Measurements from ENCODE around the gene RERE.

RERE gene

DNA sequence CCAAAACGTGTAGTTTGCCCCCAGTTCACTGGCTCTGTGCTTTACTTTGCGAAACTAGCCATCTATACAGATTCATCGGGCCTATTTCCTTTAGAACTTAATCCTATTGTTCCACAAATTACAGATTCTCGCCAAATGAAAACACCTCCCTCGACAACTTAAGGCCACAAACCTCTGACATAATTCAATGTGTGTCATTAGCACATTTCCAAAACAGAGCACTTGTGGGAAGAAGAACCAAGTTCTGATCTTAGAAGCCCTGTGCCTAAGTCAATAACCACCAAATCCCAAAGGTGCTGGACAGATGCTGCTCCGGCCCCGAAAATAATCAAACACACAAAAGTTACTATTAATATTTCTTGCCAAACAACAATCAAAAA, 405.6 kb downstream of the RERE start:
- Mint-ChIP-seq H3K27ac (ENCODE audit: low read depth) (no peak overlapping the region), H3K27me3 (no peaks in the 10 kb centered on the region), H3K4me1 (peaks cover 54% of the 10 kb centered on the region), H3K4me3 (no peak overlapping the region), H3K36me3 (ENCODE audit: insufficient read depth) (peaks cover 30% of the 10 kb centered on the region), H3K9me3 (no peaks in the 10 kb centered on the region)
- DNase-seq (ENCODE audit: low spot score in 2 of 2) (no peak), ATAC-seq (replicated peaks; ENCODE audit: extremely low read depth, poor library complexity, severe bottlenecking) (no peak)

DNA sequence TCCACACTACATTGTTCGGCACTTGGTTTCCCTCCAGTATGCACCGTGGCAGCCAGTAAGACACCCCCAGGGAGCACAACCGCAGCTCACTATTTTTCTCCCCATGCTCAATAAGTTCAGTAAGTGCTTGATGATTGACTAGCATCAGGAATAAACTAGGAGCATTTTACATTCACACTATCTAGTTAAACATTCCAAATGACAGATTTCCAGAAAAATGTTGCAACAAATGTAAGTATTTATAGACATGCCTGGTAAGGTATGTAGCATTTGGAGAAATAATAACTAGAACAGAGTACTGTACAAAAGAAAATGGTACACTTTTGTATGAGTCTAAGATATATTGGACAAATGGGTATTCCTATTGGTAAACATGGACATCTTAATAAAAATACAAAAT, 406.6 kb downstream of the RERE start:
- H3K27ac Mint-ChIP-seq (ENCODE audit: low read depth) = no peak overlapping the region
- H3K4me1 Mint-ChIP-seq = peaks cover 49% of the 10 kb centered on the region

DNA sequence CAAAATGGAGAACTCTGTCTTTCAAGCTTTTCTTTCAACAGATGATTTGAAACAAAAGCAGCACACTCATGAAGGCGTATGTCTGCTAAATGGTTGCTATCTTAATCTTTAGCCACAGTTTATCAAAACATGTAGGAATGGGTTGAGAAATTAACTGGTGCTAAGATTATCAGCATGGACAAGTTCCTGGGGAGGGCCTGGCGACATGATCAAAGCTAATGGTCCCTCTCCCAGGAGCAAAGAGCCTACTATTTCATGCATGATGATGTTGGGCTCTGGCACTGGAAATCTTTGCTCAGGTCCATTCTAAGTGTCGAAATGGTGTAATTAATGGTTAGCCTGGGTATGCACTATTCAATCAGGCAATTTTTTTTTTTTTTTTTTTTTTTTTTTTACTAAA, 407.8 kb downstream of the RERE start:
- no peak overlapping the region for H3K4me3 Mint-ChIP-seq
- no peaks in the 10 kb centered on the region for H3K27me3 Mint-ChIP-seq
- peak overlapping the region; percentile 9 for H3K27ac Mint-ChIP-seq (ENCODE audit: low read depth)
- ATAC-seq (replicated peaks; ENCODE audit: extremely low read depth, poor library complexity, severe bottlenecking) (no peak), DNase-seq (ENCODE audit: low spot score in 2 of 2) (no peak)
- H3K4me1 Mint-ChIP-seq = peaks cover 46% of the 10 kb centered on the region
- H3K9me3 Mint-ChIP-seq = no peaks in the 10 kb centered on the region
- peaks cover 16% of the 10 kb centered on the region for H3K36me3 Mint-ChIP-seq (ENCODE audit: insufficient read depth)

More for the DNA sequence above, 406.6 kb downstream of the RERE start:
- Mint-ChIP-seq H3K9me3 (no peaks in the 10 kb centered on the region), H3K36me3 (ENCODE audit: insufficient read depth) (peaks cover 21% of the 10 kb centered on the region), H3K4me3 (no peak overlapping the region), H3K27me3 (no peaks in the 10 kb centered on the region)
- ATAC-seq (replicated peaks; ENCODE audit: extremely low read depth, poor library complexity, severe bottlenecking) (no peak), DNase-seq (ENCODE audit: low spot score in 2 of 2) (no peak)

DNA sequence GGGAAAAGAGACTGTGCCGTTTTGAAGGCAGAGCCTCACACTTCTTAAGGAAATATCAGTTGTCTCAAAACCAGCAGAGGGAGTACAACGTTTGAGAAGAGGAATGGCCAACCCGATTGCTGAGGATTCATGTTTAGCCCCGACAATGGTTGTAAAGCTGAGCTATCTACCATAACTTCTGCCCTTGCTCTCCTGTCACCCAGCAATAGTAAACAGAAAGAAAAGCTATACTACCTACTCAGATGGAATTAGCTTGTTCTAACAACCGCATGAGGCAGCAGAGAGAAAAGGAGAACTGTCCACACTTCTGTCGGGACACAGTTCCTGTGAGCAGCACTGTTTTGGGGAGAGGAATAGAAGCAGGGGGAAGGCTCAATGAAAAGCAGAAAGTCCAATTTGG, 408.3 kb downstream of the RERE start:
- DNase-seq (ENCODE audit: low spot score in 2 of 2) = no peak
- Mint-ChIP-seq H3K4me3 (no peak overlapping the region), H3K27ac (ENCODE audit: low read depth) (peak overlapping the region; percentile 9), H3K36me3 (ENCODE audit: insufficient read depth) (peaks cover 18% of the 10 kb centered on the region), H3K4me1 (peaks cover 49% of the 10 kb centered on the region), H3K27me3 (no peaks in the 10 kb centered on the region), H3K9me3 (no peaks in the 10 kb centered on the region)
- peak; percentile 54 for ATAC-seq (replicated peaks; ENCODE audit: extremely low read depth, poor library complexity, severe bottlenecking)

DNA sequence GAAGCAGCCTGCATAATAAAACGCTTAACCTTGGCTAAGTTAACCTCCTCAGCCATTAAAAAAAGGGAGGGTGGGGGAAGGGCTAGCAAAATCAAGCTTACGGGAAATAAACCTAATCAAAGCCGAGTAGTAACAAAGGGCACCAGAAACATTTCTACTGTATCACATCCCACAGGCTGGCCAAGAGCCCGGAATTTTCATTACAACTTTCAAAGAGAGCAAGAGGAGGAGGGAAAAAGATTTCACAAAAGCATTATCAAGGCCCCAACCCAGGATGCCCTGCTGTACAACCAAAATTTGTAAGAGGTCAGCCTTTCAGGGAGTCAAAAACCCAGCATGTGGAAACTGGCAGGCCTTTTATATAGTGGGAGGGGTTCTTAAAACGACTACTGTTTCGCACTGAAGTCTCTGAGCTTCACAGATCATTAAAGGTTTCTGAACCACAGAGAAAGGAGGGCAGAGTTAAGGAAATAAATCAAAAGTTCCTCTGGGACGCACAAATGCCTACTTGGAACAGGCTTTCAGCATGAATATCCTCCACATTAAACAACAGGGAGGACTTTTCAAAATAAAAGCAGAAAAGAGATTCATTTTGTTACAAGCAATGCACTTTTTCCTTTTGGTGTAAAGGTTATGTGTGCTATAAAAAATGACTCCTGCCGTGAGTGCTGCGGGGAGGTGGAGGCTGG, 409.1 kb downstream of the RERE start:
- H3K9me3 Mint-ChIP-seq = no peaks in the 10 kb centered on the region
- H3K27me3 Mint-ChIP-seq = no peaks in the 10 kb centered on the region
- H3K27ac Mint-ChIP-seq (ENCODE audit: low read depth) = peak overlapping the region; percentile 9
- peaks cover 18% of the 10 kb centered on the region for H3K36me3 Mint-ChIP-seq (ENCODE audit: insufficient read depth)
- ATAC-seq (replicated peaks; ENCODE audit: extremely low read depth, poor library complexity, severe bottlenecking) = no peak
- H3K4me3 Mint-ChIP-seq = no peak overlapping the region
- peaks cover 49% of the 10 kb centered on the region for H3K4me1 Mint-ChIP-seq
- no peak for DNase-seq (ENCODE audit: low spot score in 2 of 2)

DNA sequence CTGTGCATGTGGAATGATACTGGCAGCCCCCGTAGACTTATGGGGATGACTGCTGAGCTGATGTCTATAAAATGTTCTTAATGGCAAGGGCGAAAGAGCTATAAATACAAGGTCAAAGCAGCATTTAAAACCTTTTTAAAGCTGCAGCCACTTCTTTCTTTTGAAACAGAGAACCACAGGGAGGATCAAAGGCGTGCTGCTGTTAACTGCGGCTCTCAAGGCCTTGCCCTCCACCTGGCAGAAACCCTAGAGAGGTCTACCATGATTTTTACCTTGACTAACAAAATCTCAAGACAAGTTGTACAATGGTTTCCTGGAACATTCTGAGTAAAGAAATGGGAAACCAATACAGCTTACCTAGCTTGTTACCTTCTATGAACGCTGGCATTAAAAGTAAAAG, 409.8 kb downstream of the RERE start:
- no peak overlapping the region for H3K4me3 Mint-ChIP-seq
- ATAC-seq (replicated peaks; ENCODE audit: extremely low read depth, poor library complexity, severe bottlenecking) (no peak), DNase-seq (ENCODE audit: low spot score in 2 of 2) (no peak)
- H3K9me3 Mint-ChIP-seq = no peaks in the 10 kb centered on the region
- peaks cover 15% of the 10 kb centered on the region for H3K36me3 Mint-ChIP-seq (ENCODE audit: insufficient read depth)
- H3K27me3 Mint-ChIP-seq = no peaks in the 10 kb centered on the region
- H3K27ac Mint-ChIP-seq (ENCODE audit: low read depth) = no peak overlapping the region
- peaks cover 48% of the 10 kb centered on the region for H3K4me1 Mint-ChIP-seq

DNA sequence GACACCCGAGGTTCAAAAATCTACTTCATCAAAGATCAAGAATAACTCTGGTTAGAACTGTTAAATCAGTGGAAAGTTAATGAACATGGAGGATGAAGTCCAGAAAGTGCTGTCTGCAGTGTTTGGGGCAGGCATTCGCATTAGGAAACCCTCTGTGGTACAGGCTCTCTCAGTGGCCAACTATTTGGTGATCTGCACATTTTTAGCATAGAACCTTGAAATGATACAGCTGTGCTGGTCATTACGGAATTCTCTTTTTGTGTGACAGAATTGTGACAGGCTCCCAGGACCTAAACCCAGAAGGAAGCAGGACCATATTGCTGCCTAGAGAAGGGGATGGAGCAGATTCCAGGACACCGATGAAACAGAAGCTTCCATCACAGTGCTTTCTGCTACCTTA, 410.5 kb downstream of the RERE start:
- Mint-ChIP-seq H3K9me3 (no peaks in the 10 kb centered on the region), H3K36me3 (ENCODE audit: insufficient read depth) (peaks cover 17% of the 10 kb centered on the region), H3K27me3 (no peaks in the 10 kb centered on the region), H3K27ac (ENCODE audit: low read depth) (no peak overlapping the region), H3K4me1 (peaks cover 41% of the 10 kb centered on the region), H3K4me3 (peak overlapping the region; percentile 6)
- ATAC-seq (replicated peaks; ENCODE audit: extremely low read depth, poor library complexity, severe bottlenecking) = no peak
- no peak for DNase-seq (ENCODE audit: low spot score in 2 of 2)

DNA sequence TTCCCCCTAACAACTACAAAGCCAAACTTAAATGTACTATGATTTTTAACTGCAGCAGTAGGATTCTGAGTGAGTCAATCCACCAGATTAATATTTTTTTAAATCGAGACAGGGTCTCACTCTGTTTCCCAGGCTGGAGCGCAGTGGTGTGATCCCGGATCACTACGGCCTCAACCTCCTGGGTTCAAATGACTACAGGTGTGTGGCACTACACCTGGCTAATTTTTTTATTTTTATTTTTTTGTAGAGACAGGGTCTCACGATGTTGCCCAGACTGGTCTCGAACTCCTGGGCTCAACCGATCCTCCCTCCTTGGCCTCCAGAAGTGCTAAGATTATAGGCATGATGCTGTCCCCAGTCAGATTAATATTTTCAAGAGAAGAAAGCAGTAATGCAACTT, 411.4 kb downstream of the RERE start:
- no peaks in the 10 kb centered on the region for H3K9me3 Mint-ChIP-seq
- peak overlapping the region; percentile 16 for H3K27ac Mint-ChIP-seq (ENCODE audit: low read depth)
- peaks cover 38% of the 10 kb centered on the region for H3K4me1 Mint-ChIP-seq
- ATAC-seq (replicated peaks; ENCODE audit: extremely low read depth, poor library complexity, severe bottlenecking) = no peak
- peaks cover 17% of the 10 kb centered on the region for H3K36me3 Mint-ChIP-seq (ENCODE audit: insufficient read depth)
- DNase-seq (ENCODE audit: low spot score in 2 of 2) = no peak
- no peak overlapping the region for H3K4me3 Mint-ChIP-seq
- no peaks in the 10 kb centered on the region for H3K27me3 Mint-ChIP-seq

DNA sequence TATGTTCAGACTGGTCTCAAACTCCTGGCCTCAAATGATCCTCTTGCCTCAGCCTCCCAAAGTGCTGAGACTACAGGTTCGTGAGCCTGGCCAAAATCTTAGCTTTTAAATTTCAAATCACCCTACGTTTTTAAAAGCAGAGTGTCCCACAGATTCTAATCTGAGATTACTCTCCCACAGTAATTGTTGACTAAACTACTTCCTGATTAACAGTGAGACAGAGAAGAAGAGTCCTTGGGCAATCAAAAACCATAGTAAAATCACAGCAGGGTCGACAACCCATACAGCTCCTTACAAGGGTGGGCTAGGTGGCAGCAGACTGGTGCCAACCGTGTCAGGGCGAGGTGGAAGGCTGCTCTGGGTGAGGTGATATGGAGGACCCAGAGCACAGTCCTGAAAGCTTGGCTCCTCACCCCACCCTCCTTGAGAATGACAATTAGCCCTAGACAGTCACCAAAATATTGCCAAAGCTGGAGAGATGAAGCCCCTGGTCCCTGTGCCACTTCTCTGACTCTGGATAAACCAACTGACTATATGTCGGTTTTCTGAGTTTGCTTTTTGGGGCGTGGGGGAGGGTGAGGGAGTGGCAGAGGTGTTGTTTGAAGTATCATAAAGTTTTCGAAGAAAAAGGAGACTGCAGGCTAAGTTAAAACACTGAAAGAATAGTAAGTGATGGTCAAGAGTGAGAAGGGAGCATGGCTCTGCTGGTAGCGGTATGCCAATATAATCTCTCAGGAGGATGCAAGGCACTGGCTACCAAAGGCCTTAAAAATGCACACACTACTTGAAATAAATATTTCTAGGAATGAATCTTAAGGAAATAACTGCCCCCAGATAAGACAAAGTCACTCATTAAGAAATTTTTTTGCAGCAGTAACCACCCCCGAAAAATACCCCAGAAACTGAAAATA, 412.7 kb downstream of the RERE start:
- H3K27me3 Mint-ChIP-seq = no peaks in the 10 kb centered on the region
- H3K36me3 Mint-ChIP-seq (ENCODE audit: insufficient read depth) = peaks cover 14% of the 10 kb centered on the region
- H3K4me1 Mint-ChIP-seq = peaks cover 25% of the 10 kb centered on the region
- DNase-seq (ENCODE audit: low spot score in 2 of 2) (no peak), ATAC-seq (replicated peaks; ENCODE audit: extremely low read depth, poor library complexity, severe bottlenecking) (no peak)
- H3K9me3 Mint-ChIP-seq = no peaks in the 10 kb centered on the region
- H3K27ac Mint-ChIP-seq (ENCODE audit: low read depth) = no peak overlapping the region
- no peak overlapping the region for H3K4me3 Mint-ChIP-seq

DNA sequence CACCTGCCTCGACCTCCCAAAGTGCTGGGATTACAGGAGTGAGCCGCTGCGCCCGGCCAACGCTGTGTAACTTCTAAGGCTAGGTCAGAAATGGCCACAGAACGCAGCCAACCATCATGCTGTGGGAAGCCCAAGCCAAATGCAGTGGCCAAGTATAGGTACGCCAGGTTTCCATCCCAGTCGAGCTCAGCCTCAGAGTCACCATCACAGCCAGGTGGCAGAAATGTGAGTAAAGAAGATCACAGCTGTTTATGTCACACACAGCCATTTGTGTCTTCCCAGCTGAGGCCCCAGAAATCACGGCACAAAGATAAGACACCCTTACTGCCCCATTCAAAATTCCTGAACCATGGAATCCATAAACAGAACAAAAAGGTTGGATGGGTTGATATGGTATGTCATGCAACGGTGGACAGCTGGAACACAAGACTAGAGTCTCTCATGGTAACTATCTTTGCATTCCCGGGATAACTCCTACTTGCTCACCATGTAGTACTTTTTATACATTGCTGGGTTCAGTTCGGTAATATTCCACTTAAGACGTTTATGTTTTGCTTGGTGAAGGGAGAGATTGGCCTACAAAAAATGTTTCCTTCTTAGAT, 415.2 kb downstream of the RERE start:
- Mint-ChIP-seq H3K27ac (ENCODE audit: low read depth) (peak overlapping the region; percentile 49), H3K4me3 (no peak overlapping the region), H3K36me3 (ENCODE audit: insufficient read depth) (peaks cover 10% of the 10 kb centered on the region), H3K27me3 (no peaks in the 10 kb centered on the region), H3K9me3 (no peaks in the 10 kb centered on the region), H3K4me1 (peaks cover 31% of the 10 kb centered on the region)
- no peak for DNase-seq (ENCODE audit: low spot score in 2 of 2)
- ATAC-seq (replicated peaks; ENCODE audit: extremely low read depth, poor library complexity, severe bottlenecking) = no peak

DNA sequence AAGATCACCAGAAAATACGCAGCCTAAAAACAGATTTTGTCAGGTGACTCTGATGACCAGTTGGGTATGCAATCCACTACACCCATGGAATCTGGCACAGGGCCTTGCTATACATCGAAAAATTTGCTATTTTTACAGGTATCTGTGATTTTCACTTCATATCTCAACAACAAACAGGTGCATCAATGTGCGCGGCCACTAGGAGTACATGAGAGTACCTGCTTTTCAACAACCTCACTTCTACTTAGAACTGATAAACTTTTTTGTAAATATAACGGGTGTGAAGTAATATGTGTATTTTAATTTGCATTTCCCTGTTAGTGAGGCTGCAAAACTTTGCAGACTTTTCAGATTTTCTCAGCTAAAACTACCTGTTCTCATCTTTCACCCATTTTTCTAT, 418.8 kb downstream of the RERE start:
- H3K9me3 Mint-ChIP-seq = no peaks in the 10 kb centered on the region
- H3K36me3 Mint-ChIP-seq (ENCODE audit: insufficient read depth) = peaks cover 12% of the 10 kb centered on the region
- H3K27me3 Mint-ChIP-seq = no peaks in the 10 kb centered on the region
- no peak for DNase-seq (ENCODE audit: low spot score in 2 of 2)
- H3K4me3 Mint-ChIP-seq = no peak overlapping the region
- peak overlapping the region; percentile 71 for H3K27ac Mint-ChIP-seq (ENCODE audit: low read depth)
- peaks cover 49% of the 10 kb centered on the region for H3K4me1 Mint-ChIP-seq
- no peak for ATAC-seq (replicated peaks; ENCODE audit: extremely low read depth, poor library complexity, severe bottlenecking)

DNA sequence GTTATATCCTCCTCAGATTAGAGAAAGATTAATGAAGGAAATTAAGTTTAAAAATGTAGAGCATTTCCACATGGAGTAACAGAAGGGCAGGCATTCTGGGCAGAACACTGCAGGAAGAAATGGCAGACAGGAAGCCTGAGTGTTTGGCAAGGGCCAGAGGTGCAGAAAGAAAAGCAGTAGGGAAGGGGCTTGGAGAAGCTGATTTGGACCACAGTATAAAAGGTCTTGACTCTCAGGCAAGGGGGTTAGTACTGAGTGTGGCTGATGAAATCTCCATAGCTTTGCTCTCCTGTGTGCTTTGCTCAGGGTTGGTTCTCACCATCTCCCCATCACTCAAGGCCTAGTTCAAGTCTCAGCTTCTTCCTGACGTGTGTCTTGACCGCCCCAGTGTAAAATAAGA, 419.4 kb downstream of the RERE start:
- Mint-ChIP-seq H3K4me1 (peaks cover 53% of the 10 kb centered on the region), H3K27me3 (no peaks in the 10 kb centered on the region), H3K4me3 (no peak overlapping the region), H3K36me3 (ENCODE audit: insufficient read depth) (peaks cover 10% of the 10 kb centered on the region), H3K27ac (ENCODE audit: low read depth) (peak overlapping the region; percentile 71), H3K9me3 (no peaks in the 10 kb centered on the region)
- ATAC-seq (replicated peaks; ENCODE audit: extremely low read depth, poor library complexity, severe bottlenecking) (no peak), DNase-seq (ENCODE audit: low spot score in 2 of 2) (no peak)

DNA sequence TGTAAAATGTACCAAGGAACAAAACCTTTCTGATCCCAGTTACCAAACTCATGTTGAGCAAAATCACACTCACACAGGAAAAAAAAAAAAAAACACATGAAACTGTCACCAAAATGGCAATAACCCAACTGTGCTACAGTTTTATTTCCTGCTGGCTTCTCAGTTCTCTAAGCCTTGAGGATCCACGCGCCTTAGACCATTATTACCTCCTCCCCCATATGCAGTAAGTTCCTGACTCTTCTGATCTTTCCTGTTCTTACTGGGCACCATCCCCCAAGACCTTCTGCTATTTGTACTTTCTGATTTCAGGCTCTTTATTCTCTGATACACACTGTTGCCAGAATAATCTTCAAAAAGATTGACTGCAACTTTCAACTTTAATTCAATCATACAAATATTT, 419.9 kb downstream of the RERE start:
- H3K9me3 Mint-ChIP-seq = no peaks in the 10 kb centered on the region
- ATAC-seq (replicated peaks; ENCODE audit: extremely low read depth, poor library complexity, severe bottlenecking) (no peak), DNase-seq (ENCODE audit: low spot score in 2 of 2) (no peak)
- H3K4me1 Mint-ChIP-seq = peaks cover 59% of the 10 kb centered on the region
- H3K27ac Mint-ChIP-seq (ENCODE audit: low read depth) = peak overlapping the region; percentile 71
- H3K27me3 Mint-ChIP-seq = no peaks in the 10 kb centered on the region
- peak overlapping the region; percentile 10 for H3K4me3 Mint-ChIP-seq
- peaks cover 10% of the 10 kb centered on the region for H3K36me3 Mint-ChIP-seq (ENCODE audit: insufficient read depth)

All from central memory CD8-positive, alpha-beta T cell (primary cell).